HG02852 (cell line): Measurements from ENCODE around the gene FMN2.

Experiments used
- ATAC-seq: cut with Tn5 transposase; IDR thresholded peaks from one replicate; pipeline ENCODE4 v1.9.1; 2021; ENCODE audit warnings: mild to moderate bottlenecking, moderate library complexity; ENCODE audit not compliant: unreplicated experiment

The FMN2 gene

DNA sequence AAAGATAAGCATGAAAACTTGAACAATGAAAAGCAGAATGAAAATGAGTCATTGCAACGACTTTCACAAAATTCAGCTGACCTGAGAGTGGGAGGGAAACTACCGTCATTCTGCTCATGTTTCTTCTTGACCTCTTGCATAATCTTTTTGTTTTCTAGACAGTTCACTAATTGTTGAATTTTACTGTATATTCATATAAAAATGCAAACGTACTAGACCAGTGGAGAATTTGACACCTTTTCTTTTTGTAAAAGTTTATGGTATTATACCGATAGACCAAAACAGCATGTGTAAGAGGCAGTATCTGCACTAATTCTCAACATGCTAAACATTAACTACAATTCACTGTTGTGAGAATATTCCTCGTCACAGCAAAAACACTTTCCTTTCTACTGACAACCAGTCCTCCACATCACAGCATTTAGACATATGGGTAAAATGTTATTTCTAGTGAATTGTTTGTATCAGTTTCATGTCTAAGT lies 382.5 kb downstream of the FMN2 start:
- ATAC-seq, result no peak

DNA sequence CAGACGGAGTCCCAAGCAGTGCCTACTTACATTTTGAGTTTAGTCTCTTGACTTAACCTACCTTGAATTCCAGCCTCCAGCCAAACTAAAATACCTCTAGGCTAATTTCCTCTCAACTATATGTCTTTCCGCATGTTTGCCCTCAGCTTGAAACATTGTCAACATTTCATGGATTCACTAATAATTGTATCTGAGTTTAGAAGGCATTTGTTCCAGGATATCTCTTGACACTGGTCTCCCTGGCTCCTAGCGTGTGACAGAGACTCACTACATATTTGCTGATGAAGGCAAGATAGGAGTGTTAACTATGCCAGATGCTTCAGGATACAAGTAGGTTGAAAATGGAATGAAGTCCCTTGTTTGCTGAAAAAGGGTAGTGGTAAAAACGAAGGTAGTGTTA lies 384.1 kb downstream of the FMN2 start:
- no peak for ATAC-seq

DNA sequence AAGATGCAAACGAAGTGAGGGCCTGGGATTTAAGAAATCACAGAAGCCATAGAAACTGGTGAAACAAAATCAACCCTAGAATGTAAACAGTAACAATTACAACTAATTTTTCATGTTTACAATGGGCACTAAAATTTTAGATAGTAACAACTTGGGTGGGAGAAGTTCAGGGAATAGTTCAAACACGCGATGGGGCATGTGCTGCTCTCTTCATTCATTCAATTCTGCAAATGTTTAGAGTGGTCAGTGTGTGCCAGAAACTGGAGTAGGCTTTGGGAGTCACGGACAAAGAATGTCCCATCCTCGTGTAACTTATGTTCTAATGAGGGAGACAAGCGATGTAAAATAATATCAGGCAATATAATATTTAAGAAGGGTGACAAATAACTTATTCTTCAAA lies 386.9 kb downstream of the FMN2 start:
- ATAC-seq, result no peak

DNA sequence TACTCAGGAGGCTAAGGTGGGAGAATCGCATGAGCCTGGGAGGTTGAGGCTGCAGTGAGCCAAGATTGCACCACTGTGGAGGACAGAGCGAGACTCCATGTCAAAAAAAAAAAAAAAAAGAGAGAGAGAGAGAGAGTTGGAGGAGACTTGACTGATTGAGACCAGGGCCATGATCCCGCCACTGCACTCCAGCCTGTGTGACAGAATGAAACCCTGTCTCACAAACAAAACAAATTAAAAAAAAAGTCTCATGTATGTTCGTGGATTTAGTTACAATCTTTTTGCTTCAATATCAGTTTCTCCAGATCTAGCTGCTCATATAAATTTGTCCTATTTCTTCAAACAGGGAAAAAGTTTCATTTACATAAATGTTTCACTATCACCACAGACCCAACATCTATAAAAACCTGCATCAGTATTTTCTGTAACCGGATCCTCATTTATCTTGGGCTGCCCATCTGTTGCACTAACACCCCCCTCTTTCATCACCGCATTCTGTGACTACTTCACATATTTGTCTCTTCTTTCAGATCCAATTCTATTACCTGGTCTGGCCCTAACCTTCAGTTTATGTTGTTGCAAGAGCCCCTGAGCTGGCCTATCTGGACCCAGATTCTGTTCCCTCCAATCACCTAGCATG lies 393.2 kb downstream of the FMN2 start:
- no peak for ATAC-seq

DNA sequence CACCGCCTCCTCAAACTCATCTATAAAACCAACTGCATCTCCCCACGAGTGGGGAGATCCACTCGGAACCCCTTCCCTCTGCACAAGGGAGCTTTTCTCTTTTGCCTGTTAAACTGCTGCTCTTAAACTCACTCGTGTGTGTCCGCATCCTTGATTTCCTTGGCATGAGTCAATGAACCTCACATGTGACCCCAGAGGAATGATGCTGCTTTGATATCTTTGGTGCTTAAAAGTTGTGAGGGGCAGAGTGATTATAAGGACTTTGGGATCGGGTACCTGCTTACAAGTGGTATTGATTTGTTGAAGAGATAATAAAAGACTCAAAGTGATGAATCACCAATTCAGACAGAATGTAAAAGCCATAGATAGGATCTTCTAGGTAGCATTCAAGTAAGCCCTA lies 394.9 kb downstream of the FMN2 start:
- ATAC-seq, result no peak

DNA sequence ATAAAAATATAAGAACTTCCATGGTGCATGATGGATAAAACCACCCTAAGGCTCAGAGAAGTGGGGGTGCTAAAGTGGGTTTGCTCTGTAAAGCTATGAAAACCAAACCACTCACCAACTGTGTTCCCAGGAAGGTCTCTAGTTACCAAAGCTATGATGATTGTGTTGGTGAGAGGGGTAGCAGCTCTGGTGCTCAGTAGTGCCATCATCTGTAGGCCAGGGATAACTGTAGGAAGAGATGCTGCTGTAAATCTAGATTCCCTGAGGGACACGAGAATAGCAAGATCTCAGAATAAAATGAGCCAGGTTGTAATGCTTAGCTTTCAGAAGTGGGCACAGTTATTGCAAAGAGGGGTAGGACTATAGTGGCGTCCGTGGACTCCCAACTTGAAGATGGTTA lies 395.8 kb downstream of the FMN2 start:
- no peak for ATAC-seq

DNA sequence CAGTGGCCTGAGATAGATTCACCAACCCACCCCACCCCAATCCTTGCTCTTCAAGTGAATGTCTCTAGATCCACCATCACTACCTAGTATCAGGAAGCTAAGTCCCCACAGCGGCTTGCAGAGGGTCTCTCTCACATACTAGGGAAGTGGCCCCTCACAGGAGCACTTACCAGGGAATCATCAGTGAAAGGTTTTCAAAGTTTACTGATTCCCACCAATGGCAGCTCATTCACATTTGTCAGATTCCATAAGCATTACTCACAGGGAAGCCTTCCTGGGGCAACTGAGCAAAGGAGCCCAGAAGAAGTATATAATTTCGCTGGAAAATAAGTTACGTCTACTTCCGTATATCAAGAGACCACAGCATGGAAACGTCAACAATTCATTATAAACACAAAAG lies 399.5 kb downstream of the FMN2 start:
- ATAC-seq, result no peak

DNA sequence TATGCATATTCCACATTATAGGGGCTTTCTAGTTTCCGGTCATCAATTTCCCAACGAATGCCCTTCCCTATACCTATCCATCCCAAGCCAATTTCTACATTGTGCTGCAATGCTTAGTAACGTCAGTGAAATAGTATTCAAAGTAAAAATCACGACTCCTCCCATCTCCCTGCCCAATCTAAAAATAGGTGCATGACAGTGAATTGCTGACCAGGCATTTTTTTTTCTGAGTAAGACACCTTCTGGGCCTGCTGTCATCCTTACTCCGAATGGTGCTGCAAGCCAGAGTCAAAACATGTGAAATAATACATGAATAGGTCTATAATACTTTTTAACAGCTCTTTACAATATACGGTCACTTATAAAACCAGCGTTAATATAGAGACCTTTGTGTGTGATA lies 400.1 kb downstream of the FMN2 start:
- no peak for ATAC-seq

DNA sequence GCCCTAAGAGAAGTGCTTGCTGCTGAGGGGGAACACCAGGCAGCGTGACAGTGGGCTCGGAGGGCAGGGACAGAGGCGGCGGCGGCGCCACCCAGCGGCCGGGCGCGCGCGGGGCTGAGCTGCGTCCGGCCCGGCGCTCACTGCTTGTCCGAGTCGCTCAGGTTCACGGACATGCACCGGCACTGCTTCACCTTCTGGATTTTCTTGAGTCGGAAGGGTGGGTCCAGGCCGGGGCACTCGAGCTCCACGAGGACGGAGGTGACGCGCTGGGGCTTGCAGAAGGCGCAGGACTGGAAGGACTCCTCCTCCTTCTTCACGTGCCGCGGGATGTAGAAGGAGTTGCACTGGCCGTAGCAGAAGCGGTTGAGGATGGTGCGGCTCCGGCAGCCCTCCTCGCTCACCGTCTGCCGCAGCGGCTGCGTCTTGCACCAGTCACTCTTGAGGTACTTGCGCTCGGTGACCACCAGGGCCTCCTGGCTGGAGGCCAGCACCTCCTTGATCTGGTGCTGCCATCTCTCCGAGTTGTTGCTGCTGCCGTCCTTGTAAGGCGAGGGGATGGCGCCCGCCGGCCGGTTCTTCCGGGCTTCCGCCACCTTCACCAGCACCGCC lies 401.3 kb downstream of the FMN2 start:
- no peak for ATAC-seq

DNA sequence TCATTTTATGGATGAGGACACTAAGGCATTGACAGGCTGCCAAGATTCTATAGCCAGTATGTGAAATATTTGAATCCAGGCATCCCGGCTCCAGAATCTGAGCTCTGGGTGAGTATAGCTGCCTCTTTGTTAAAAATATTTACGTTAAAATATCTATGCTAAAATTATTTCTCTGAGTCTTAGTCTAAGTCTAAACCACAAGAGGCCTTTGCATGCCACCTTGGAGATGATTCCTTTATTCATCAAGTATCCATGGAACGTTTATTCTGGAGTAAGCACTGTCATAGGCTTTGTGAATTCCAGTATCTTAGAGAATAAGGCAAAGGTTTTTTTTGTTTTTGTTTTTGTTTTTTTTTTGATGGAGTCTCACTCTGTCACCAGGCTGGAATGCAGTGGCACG lies 403.9 kb downstream of the FMN2 start:
- ATAC-seq, result no peak

DNA sequence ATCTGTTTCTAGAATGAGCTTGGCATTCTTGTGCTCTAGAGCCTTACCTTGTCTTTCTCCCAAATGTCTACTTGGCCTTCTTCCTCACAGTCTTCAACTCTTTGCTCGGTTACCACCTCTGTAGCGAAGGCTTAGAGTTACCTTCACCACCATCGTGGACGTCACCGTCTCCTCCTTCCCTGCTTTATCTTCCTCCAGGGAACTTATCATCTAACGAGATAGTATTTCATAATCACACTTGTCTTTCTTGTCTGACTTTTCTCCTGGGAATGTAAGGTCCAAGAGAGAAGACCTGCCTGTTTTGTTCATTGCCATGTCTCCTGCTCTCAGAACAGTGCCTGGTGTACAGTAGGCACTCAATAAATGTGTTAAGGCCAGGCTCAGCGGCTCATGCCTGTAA lies 404.7 kb downstream of the FMN2 start:
- ATAC-seq, result no peak

DNA sequence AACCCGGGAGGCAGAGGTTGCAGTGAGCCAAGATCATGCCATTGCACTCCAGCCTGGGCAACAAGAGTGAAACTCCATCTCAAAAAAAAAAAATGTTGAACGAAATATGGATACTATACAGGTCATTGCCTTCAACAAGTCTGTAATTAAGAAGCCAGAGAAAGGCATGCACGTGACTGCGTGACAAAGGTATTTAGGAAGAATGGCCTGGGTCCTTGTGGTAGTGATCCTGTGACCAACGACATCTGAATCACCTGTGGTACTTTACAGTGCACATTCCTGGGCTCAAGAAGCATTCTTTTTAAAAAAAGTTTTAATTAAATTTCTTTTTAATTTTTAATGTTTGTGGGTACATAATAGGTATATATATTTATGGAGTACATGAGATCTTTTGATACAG lies 405.3 kb downstream of the FMN2 start:
- ATAC-seq, result no peak

DNA sequence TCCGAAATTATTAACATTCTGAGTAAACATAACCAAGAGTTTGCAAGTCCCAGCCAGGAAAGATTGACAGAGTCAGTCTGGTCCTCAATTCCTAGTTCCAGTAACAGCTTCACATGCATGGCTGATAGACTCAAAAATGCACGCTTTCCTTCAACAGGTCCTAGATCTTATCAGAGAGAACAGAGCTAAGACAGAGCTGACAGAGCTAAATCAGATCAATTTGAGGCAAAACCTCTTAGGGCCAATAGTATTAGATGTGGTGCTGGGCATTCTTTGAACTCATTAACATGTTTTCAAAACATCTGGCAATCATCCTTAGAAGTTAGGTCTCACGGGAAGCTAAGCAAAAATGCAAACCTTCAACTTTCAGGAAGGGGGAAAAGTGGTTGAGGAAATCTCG lies 406.2 kb downstream of the FMN2 start:
- no peak for ATAC-seq

DNA sequence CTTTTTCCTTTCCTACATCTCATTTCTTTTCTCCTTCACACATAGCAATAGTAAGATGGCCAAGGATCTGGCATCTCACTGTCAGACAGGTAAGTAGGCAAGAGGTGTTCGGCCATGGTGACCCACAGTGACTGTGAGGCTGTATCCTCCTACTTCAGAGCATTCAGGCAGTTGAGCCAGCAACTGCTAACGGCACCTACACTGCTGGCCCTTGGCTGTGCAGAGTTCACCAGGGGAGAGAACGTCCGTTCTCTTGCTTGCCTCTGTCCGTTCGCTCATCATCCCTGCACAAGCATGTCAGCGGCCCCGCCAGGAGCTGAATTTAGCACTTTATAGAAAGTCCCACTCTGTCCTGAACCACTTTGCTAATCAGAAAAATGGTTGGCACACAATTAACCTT lies 406.7 kb downstream of the FMN2 start:
- no peak for ATAC-seq

DNA sequence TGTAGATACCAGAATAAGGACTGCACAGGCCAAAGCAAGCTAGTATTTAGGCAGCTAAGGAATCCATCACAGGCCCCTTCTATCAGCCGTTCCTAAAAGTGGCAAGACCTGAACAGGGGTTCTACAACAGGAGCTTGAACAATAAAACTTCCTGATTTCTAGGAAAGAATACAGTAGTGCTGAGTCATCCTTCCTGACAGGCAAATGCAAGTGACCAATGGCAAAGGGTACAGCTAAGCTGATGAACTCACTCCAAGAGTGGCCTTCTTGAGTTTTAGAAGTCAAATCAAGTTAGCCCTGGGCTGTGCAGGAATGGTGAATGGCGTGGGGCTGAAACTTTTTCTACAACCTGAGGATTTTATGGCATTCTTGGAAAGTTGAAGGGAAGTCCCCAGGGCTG lies 407.3 kb downstream of the FMN2 start:
- ATAC-seq, result no peak

DNA sequence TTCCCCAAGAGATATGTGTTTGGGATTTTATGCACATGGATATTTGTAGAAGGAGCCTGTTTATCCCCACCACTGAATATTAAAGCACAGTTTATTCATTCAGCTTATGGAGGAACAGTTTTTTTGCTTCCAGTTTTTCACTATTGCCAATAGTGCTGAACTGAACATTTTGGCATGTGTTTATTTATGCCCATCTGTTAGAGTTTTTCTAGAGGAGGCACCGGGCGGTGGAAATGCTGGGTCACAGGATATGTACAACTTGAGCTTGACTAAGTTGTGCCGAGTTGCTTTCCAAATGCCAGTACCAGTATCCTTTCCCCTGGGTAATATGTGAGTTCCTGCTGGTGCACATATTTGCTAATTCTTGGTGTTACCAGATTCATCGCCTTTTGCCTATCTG lies 409.0 kb downstream of the FMN2 start:
- no peak for ATAC-seq

DNA sequence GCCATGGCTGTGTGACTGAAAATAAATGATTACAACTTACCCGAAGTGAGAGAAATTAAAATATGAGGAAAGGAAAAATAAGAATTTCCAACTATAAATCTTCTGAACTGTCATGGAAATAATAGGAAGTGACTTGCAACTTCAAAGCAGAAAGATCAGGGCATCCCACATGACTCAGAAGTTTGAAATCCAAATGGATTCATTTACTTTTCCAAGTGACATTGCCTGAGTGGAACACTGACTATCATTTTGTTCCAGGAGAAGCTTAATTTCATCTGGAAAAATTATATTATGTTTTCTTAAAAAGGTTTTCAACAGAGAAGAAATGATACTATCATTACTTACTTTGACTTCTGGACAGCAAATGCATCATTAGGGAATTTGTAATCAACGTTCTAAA lies 409.4 kb downstream of the FMN2 start:
- no peak for ATAC-seq

DNA sequence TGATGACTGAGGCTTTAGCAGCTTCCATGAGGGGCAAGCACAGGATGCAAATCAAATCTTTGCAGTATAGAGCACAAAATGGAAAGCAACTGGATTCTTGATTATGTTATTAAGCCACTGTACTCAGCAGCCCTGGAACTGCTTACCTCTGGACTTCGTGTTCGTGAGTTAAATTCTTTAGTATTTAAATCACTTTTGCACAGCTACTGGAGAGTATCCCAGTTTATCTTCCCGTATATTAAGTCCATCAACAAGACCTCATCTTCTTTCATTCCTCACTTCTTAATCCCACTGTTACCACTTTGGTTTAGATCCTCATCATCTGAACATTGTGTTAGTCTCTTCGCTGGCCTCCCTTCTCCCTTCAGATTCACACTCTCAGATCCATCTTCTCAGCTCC lies 411.4 kb downstream of the FMN2 start:
- no peak for ATAC-seq

DNA sequence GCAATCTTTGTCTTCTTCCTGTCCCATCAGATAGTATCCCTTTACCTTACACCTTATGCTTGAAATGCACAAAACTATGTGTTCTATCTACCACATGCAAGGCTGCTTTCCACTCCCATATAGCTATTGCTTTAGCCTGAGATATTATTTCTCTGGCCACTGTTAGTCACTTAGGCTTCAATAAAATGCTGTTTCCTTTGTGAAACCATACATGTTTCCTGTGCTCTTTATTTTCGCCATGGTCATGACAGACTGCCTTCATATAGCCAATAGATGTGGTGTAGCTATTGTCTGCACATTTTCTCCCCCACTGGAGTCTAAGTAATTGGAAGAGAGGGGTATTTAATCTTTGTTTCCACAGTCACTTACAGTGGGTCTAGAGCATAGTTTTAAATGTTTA lies 411.9 kb downstream of the FMN2 start:
- ATAC-seq, result no peak

DNA sequence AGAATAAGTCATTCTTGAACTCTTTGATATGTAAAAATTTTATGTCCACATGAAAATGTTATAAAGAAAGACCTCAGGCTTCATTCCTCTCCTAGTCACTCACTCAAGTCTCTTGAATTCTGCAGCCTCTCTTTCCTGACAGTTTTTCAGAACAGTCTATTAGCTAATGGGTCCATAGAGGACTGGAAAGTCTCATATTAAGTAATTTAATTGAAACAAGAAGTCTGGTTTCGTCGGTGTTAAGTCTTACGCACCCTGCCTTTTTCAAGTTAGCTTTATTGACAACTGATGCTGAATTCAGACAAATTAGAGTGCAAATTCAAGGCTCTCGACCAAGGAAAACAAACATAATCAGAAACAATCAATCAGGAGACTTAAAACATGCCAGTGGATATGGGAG lies 414.5 kb downstream of the FMN2 start:
- ATAC-seq, result no peak

DNA sequence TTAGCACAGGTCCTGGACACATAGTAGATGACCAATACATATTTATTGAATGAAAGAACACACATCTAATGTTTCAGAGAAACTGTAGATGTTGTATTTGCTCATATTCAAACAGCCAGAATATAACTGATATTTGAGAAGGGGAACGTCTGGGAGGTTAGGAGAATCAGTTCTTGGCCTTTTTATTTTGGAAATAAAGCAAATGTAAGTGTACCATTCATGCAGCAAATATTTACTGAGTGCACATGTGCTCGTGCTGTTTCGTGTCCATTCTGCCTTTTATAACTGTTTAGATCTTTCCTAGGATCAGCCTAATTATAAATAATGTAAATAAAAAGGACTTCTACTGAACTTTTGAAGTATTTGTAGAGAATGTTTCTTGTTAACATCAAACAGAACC lies 416.5 kb downstream of the FMN2 start:
- ATAC-seq, result no peak

DNA sequence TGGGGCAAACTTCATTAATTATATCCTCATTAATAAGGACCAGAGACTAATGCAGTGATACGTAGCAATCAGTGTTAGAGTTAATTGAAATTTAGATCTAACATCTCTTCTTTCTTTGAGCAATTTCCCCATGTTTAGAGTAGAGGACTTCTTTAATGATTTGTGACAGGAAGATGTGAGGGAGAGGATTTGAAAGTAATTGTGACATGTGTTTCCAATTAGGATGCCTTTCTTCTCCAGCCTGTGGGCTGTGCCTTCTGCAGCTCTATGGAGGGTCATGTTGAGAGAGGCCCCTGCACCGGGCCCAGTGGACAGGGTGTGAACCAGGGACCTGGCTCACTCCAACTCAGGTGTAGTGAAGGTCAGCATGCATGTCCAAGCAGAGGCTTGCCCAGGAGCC lies 417.3 kb downstream of the FMN2 start:
- no peak for ATAC-seq

DNA sequence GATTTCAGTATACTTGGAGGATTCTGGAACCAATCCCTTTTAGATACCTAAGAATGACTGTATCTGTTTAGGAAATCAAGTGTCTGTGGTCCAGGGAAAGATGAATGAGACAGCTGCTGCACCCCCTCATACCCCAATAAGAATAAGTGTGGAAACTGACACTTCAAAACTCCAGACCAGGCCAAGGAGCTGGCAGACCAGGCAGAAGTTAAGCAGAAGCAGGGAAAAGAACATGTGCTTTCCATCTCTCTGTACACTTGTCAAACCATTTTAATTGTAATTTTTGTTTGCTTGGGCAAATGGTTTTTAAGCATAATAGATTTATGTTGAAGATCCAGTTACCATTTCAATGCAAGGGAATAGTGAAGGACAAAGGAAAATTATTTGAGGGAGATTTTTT lies 420.1 kb downstream of the FMN2 start:
- ATAC-seq, result no peak
